Urinary bladder (tissue), 4 donors: Measurements from ENCODE around the gene OR4F16. TPM values are rescaled to one million over a fixed set of nuclear protein-coding genes. Genes with fewer than 3 reads are reported as not detected.
"Not testable (repeated sequence)": the region's sequence is repeated elsewhere in the genome, so short reads cannot be mapped to it uniquely, and the experiment has no call there.

ENCODE experiments used
- DNase-seq: peaks from one replicate; pipeline ENCODE4 v3.0.0-alpha.2; 2015; ENCODE audit errors: extremely low spot score
- H3K27ac ChIP-seq: one replicate; pipeline ENCODE4 v1.5.1; 2013; ENCODE audit warnings: low read depth, mild to moderate bottlenecking, moderate library complexity
- H3K36me3 ChIP-seq: one replicate; pipeline ENCODE4 v1.6.1; 2013; ENCODE audit warnings: mild to moderate bottlenecking, moderate library complexity; ENCODE audit not compliant: insufficient read depth
- H3K4me1 ChIP-seq: one replicate; pipeline ENCODE4 v1.6.1; 2013; ENCODE audit warnings: mild to moderate bottlenecking, moderate library complexity; ENCODE audit not compliant: insufficient read depth
- H3K4me3 ChIP-seq: one replicate; pipeline ENCODE4 v1.5.1; 2013; ENCODE audit warnings: low read depth, low read length
- WGBS: extraction: QIAGEN DNeasy Blood & Tissue Kit; methylation state at CpG from one replicate; pipeline ENCODE4 v1.1.7; 2013; 5-methylcytosine and 5-hydroxymethylcytosine counted together
- polyA plus RNA-seq: library from polyadenylated mRNA; stranded (reverse); fragments of 200-250 nt; gene quantifications from one replicate; pipeline ENCODE4 v1.2.3, GENCODE V29; 2013
- total RNA-seq: library from RNA; depleted of rRNA; stranded (reverse); fragments of >200 nt; gene quantifications from one replicate; pipeline ENCODE4 v1.2.3, GENCODE V29; 2014
- donor health status: healthy with polysubstance abuse.
- donor health status: healthy.

OR4F16 gene, protein sequence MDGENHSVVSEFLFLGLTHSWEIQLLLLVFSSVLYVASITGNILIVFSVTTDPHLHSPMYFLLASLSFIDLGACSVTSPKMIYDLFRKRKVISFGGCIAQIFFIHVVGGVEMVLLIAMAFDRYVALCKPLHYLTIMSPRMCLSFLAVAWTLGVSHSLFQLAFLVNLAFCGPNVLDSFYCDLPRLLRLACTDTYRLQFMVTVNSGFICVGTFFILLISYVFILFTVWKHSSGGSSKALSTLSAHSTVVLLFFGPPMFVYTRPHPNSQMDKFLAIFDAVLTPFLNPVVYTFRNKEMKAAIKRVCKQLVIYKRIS
- total RNA-seq (0.37 TPM), polyA plus RNA-seq (not detected)

- not testable (repeated sequence) for H3K36me3 ChIP-seq, DNase-seq, H3K27ac ChIP-seq, H3K4me3 ChIP-seq, H3K4me1 ChIP-seq
These were observed at the start of gene OR4F16 for GRCh38 chr1:686554-686953. Gene OR4F16, minus strand, starts transcription at chr1:686654. Its CDS starts 0 bp downstream, at chr1:686654.

DNA sequence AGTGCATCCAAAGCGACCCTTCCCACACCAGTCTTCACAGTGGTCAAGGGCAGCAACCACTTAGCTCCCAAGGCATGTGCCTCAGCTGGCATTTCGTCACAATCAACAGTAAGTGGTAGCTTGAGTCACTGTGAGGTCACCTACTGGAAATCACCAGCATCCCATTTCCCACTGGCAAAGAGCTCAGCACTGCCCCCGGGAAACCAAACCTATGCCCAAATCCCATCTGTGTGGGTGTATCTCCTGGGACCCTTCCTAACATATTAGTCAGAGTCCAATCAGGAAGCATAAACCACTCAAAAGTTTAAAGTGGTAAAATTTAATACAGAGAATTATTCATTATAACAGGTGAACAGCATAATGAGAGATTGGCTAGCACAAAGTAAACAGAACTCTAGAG lies 47.2 kb upstream of the OR4F16 start:
- H3K27ac ChIP-seq = not testable (repeated sequence)
- 81% methylated on average over 1 of the region's 3 CpGs for WGBS

DNA sequence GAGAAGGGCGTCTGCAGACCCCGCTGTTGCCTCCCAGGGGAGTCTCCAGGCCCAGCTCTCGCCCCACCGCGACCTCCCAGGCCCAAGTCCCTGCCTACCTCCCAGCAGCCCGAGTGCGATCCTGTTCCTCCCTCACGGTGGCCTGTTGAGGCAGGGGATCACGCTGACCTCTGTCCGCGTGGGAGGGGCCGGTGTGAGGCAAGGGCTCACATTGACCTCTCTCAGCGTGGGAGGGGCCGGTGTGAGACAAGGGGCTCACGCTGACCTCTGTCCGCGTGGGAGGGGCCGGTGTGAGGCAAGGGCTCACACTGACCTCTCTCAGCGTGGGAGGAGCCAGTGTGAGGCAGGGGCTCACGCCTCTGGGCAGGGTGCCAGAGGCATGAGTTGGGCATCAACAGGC lies 40.6 kb upstream of the OR4F16 start:
- DNase-seq, H3K4me1 ChIP-seq, H3K27ac ChIP-seq, H3K36me3 ChIP-seq, H3K4me3 ChIP-seq: not testable (repeated sequence)
- 89% methylated on average over 13 of the region's 20 CpGs for WGBS

More for the DNA sequence above, 47.2 kb upstream of the OR4F16 start:
- not testable (repeated sequence) for DNase-seq, H3K36me3 ChIP-seq, H3K4me3 ChIP-seq, H3K4me1 ChIP-seq

Other genes with a start within 250 kb of the OR4F16 start
- 0.37 TPM for gene OR4F29, start 235.0 kb downstream of the OR4F16 start, total RNA-seq
- gene OR4F29, start 235.0 kb downstream of the OR4F16 start, polyA plus RNA-seq = not detected
- 18.1 TPM for gene SAMD11, start 237.3 kb upstream of the OR4F16 start, total RNA-seq
- 23.3 TPM for gene SAMD11, start 237.3 kb upstream of the OR4F16 start, polyA plus RNA-seq